ENCODE data around the gene WDR17.

Gene WDR17

DNA sequence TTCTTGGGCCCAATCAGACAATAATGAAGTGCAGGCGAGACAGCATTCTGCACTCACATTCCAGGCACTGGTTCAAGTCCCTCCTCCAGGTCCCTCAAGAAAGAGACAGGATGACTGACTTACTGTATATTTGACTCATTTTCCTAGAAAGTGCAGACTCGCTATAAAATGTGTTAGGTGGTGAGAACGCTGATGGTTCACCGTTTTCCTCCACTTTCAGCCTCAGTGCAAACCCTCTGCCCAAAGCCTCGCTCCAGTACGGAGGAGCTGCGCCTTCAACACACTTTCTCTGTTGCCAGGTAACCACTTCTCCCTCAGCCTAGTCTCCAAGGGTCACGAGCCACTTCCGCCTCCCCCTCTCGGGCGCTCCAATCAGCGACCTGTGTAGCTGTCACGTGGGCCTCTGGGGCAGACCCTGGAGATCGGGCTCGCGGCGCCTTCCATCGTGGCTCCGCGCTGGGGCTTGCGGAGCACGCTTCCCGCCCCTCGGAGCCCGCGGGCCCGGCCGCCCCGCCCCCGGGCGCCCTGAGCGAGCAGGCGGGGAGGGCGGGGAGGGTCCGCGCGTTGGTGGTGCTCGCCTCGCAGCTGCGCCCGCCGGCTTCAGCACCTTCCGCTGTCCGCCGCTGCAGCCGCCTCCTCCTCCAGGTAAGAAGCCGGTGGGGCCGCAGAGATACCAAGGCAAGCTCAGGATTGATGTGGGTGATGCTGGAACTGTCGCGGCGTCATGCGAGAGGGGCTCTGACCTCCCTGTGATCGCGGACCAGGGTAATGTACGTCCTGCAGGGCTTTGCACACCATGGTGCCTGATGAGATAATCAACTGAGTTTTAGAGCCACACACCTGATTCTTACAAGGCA is at the start of gene WDR17:
TSS of gene WDR17 (plus strand) at position 407 of the 857 bp plus-strand sequence. CDS start 45,740 bp downstream, outside the sequence.
- DNase-seq (ENCODE audit: low read depth) = no peak

DNA sequence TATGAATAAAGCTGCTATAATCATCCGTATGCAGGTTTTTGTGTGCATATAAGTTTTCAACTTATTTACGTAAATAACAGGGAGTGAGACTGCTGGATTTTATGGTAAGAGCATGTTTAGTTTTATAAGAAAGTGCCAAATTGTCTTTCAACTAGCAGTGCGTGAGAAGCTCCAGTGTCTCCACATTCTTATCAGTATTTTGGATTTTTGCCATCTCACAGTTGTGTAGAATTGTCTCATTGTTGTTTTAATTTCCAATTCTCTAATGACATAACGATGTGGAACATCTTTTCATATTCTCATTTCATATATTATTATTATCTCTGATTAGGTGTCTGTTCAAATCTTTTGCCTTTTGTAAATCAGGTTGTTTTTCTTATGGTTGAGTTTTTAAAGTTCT is 49.0 kb upstream of the WDR17 start:
- no peak for DNase-seq (ENCODE audit: low read depth)

DNA sequence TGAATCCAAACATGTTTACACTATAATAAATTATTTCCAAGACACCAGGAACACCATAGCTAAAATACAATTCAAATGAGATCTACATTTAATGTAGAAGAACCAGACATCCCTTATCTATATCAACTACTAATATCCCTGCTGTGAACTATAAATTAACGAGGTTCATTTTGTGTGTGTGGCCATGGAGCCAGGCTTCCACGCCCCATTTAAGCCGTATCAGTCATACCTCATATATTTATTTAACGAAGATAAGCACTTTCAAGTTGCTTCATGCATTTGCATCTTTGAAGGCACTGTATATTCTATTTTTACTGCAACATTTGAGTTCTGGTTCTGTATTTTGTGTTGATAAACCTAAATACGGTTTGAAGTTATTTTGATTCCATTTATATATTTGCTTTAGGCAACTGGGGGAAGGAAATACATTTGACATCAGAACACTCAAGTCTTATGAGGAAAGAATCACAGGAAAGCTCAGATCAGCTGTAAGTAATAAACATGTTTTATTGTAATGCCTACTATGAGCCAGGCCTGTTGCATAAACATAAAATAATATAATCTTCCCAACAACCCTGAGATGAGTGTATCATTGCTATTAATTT is 45.1 kb upstream of the WDR17 start:
- DNase-seq (ENCODE audit: low read depth) = no peak

DNA sequence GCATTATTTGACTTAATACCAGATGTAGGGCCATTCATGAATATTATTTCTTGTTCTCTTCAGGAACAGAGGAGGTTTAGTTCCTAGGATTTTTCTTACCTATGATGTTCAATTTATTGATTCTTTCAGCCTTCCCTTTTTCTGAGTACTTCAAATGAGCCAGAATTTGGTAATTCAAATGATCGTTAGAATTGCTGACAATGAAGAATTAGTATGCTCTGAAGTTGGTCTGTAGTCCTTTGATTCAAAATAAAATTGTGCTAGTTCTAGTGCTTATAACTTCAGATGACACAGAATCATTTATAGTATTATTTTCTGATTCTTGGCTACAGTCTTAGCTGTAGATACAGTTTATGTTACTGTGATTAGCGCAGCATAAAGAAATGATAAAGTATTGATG is 35.2 kb upstream of the WDR17 start:
- DNase-seq (ENCODE audit: low read depth) = no peak

DNA sequence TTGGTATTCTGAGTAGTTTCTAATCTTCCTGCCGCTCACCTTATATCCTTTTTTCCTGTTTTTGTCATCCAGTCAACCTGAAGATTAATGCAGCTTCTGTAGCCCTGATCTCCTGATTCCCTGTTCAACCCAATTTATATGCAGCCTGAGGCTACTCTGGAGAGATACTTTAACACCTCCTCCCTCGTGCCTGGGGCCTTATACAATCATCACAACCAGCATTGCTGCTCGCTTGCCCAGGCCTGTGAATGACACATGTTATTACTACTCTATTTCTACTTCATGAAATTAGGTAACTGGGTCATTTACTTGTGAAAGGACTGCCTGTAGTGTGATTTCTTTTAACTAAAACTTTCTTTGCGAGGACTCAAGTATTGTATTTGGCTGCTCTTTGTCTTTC is 33.7 kb upstream of the WDR17 start:
- DNase-seq (ENCODE audit: low read depth) = no peak

GRCh38 chr4:176032454-176032853 is 33.2 kb upstream of the WDR17 start:
- no peak for DNase-seq (ENCODE audit: low read depth)

- DNase-seq (ENCODE audit: low read depth) = peak; percentile 16
These were observed 31.1 kb upstream of the WDR17 start for GRCh38 chr4:176034499-176034898.

- DNase-seq (ENCODE audit: low read depth) = no peak
These were observed 30.7 kb upstream of the WDR17 start for GRCh38 chr4:176034936-176035335.

DNA sequence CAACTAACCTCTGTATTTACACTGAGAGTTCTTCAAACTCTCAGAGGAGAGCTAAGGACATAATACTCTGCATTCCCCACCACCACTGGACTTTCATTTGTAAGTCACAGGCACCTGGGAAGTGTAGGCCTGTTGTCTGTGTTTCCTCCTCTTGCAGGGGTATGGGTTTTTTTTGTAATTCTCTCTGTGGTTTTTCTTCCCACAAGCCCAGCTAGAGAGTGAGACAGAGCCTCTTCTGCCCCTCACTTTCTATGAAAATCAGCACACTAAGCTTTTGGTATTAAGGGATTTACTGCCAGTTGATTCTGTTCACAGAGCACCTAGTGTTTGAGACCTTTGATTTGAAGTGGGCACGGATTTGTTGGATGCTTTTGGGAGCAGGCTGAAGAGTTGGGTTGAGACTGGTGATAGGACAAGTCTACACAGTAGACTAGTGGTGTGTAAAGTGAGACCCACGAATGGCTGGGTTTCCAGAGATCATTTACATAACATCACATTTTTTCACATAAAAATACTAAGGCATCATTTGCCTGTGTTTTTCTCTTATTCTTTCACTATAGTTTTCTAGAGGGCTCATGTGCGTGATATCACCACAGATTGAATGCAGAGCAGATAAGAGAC is 28.9 kb upstream of the WDR17 start:
- no peak for DNase-seq (ENCODE audit: low read depth)

- no peak for DNase-seq (ENCODE audit: low read depth)
These were observed 26.9 kb upstream of the WDR17 start for GRCh38 chr4:176038789-176039188.

GRCh38 chr4:176042195-176042594 is 23.4 kb upstream of the WDR17 start:
- no peak for DNase-seq (ENCODE audit: low read depth)

DNA sequence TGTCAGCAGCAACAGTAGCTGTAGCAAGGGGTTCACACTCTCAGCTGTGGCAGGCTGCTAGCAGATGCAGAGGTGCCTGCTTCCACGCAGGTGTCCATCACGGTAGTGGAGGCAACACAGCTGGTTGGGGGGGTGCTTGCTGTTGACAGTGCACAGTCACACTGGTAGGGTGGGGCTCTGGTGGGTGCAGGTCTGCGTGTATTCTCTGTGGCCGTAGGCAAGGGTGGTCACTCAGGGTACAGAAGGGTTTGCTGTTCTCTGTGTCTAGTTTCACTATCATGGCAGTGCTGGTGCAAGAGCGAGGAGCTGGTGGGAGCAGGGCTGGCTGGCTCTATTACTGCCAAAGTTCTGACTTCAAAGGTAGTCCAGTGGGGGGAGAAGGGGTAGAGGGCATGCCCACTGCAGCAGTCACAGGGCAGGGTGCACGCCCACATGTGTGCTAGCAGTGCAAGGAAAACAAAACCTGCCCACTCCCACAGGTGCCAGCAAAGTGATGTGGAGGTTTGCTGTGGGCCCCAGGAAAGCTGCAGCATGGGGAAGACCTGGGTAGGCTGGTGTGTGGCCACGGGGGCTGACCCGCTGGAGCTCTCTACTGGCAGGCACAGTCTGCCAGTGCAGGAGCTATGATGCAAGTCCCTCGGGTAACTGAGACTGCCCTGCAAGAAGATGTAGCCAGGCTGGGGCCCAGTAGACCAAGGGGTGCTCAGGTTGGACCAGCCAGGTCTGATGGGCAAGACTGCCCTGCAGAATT is 21.6 kb upstream of the WDR17 start:
- no peak for DNase-seq (ENCODE audit: low read depth)

- DNase-seq (ENCODE audit: low read depth) = peak; percentile 5
These were observed 21.1 kb upstream of the WDR17 start for GRCh38 chr4:176044589-176044951.

- DNase-seq (ENCODE audit: low read depth) = no peak
These were observed 17.0 kb upstream of the WDR17 start for GRCh38 chr4:176048631-176049030.

DNA sequence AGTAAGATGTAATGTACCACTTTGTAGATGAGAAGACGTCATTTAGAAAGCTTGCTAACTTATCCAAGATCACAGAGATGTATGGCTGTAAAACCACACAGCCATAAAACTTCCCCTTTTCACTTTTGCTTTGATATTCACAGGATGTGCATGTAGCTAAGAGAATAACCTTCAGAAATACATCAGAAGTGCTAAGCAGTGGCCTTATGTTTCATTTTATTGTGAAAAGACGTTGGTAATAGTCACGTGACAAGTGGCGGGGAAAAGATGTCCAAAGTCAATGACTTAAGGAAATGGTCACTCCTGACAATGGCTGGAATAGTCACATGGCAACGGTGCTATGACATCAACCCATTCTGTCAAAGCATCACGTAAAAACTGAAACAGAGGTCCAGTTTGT is 12.9 kb upstream of the WDR17 start:
- no peak for DNase-seq (ENCODE audit: low read depth)

DNA sequence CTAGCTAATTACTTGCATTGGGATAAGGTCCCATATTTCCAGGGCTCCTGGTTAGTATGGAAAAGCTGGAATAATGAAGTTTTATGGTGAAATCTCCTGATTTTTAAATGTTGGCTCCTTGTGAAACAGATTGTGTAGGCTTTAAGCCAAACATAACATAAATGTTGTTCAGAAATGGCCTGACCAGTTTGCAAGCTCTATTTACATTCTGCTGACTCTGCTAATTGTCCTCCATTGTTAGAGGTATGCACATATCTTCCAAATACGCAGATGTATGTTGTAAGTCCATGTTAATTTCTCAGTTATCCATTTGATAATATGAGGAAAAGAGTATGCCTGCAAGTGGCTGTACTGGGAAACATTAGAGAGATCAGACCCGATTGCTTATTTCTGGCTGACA is 11.9 kb upstream of the WDR17 start:
- DNase-seq (ENCODE audit: low read depth) = no peak

- DNase-seq (ENCODE audit: low read depth) = no peak
These were observed 10.7 kb upstream of the WDR17 start for GRCh38 chr4:176054942-176055341.

GRCh38 chr4:176063718-176064117 is 1.9 kb upstream of the WDR17 start:
- DNase-seq (ENCODE audit: low read depth) = no peak

DNA sequence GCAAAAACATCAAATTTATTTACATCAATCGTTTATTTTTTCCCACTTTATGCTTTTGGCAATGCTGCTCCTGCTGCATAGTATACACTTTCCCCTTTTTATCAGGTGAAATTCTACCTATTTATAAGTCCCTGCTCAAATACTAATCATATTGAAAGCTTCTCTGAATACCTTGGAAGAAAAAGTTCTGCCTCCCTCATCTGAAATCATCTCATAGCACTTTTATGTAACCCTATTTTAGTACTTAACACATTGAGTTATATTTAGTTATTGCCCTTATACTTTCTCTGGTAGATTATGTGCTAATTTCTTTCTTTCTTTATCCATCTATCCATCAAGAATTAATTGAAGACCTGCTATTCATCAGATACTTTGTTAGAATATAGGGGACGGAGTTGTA is 1.1 kb upstream of the WDR17 start:
- DNase-seq (ENCODE audit: low read depth) = no peak

- DNase-seq (ENCODE audit: low read depth) = no peak
These were observed 1.1 kb downstream of the WDR17 start for GRCh38 chr4:176066757-176067156.

- no peak for DNase-seq (ENCODE audit: low read depth)
These were observed 11.9 kb downstream of the WDR17 start for GRCh38 chr4:176077561-176077960.

- DNase-seq (ENCODE audit: low read depth) = no peak
These were observed 19.1 kb downstream of the WDR17 start for GRCh38 chr4:176084769-176085168.

DNA sequence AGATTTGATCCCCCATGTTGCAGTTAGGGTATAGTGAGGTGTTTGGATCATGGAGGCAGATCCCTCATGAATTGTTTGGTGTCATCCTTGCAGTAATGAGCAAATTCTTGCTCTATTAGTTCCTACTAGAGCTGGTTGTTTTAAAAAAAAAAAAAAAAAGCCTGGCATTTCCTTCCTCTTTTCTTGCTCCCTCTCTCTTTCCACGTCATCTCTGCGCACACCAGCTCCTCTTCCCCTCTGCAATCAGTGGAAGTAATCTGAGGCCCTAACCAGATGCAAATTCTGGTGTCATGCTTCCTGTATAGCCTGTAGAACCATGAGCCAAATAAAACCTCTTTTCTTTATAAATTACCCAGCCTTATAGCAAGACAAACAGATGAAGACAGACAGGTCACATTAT is 24.5 kb downstream of the WDR17 start:
- DNase-seq (ENCODE audit: low read depth) = no peak
